Colon (tissue), 2 donors: Measurements from ENCODE around the gene TMEM139.
"Not testable (repeated sequence)": the region's sequence is repeated elsewhere in the genome, so short reads cannot be mapped to it uniquely, and the experiment has no call there.

Experiments used
- FAIRE-seq: peaks from 2 replicates; lab custom pipeline; 2012; peaks lifted over from hg19 to GRCh38; lab: Jason Lieb, UNC
- donor health status: control.
- donor health status: control.

TMEM139 gene

DNA sequence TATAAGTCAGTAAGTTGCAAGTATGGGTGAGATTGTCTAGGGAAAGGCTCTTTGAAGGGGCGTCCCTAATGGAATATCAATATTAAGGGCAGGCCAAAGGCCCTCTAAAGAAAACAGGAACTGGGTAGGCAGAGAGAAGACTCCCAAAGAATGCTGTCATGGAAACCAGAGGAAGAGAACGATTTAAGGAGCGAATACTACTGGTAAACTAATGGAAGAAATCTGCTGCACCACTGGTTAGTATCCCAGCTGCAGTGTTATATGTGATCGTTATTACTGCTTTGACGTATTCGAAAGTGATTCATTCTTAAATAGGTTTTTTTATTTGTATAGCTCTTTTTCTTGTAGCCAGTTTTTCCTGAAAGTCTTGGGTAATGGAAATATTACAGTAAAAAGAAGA, 4.7 kb downstream of the TMEM139 start:
- FAIRE-seq: no peak

DNA sequence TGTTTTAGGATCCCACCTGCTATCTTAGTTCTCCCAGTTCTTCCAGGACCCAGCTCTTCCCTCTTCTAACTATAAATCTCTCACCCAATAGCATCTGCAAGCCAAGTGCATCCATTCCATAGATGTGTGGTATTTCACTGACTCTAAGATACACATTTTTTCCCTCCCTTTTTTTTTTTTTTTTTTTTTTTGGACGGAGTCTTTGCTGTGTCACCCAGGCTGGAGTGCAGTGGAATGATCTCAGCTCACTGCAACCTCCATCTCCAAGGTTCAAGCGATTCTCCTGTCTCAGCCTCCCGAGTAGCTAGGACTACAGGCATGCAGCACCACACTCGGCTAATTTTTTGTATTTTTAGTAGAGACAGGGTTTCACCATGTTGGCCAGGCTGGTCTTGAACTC, 5.1 kb downstream of the TMEM139 start:
- FAIRE-seq: not testable (repeated sequence)

GRCh38 chr7:143290293-143290692, 5.5 kb downstream of the TMEM139 start:
- FAIRE-seq: no peak

- no peak for FAIRE-seq
Measured at GRCh38 chr7:143292876-143293275, 8.1 kb downstream of the TMEM139 start.

- no peak for FAIRE-seq
Measured at GRCh38 chr7:143295870-143296269, 11.1 kb downstream of the TMEM139 start.

GRCh38 chr7:143296686-143297085, 11.9 kb downstream of the TMEM139 start:
- no peak for FAIRE-seq

DNA sequence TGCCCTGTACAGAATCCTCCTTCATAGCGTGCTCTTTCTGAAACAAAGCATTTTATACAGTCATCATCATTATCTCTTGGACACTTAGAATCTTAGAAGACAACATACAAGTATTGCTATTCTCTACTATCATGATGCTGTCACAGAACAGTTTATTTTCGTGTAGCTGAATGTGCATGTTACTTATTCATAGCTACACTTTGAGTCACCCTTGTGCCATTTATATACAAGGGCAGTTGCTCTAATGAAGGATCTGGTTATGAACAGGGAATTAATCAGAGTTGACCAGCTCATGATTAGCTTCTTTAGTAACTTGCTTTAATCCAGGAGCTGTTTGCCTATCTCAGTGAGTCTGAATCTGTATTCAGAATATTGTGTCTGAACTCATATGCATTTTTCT, 14.6 kb downstream of the TMEM139 start:
- no peak for FAIRE-seq

DNA sequence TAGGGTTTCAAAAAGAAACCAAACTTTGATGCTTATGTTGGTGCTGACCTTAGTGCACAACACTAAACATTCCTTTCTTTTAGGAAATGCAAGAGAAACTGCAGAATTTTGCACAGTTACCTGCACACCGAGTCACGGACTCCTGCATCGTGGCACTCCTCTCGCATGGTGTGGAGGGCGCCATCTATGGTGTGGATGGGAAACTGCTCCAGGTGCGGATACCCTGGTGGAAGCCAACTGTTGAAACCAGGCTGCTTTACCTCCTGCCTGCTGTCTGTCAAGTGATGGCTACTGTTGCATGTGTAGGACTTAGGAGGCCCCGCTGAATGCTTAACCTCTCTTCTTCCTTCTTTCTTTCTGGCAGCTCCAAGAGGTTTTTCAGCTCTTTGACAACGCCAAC, 15.1 kb downstream of the TMEM139 start:
- FAIRE-seq: no peak

GRCh38 chr7:143300959-143301935, 16.5 kb downstream of the TMEM139 start:
- FAIRE-seq: no peak

- FAIRE-seq: no peak
Measured at GRCh38 chr7:143303733-143304132, 19.0 kb downstream of the TMEM139 start.

DNA sequence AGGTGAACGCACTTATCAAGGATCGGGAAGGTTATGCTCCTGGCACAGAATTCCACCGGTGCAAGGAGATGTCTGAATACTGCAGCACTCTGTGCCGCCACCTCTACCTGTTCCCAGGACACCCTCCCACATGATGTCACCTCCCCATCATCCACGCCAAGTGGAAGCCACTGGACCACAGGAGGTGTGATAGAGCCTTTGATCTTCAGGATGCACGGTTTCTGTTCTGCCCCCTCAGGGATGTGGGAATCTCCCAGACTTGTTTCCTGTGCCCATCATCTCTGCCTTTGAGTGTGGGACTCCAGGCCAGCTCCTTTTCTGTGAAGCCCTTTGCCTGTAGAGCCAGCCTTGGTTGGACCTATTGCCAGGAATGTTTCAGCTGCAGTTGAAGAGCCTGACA, 20.2 kb downstream of the TMEM139 start:
- no peak for FAIRE-seq

DNA sequence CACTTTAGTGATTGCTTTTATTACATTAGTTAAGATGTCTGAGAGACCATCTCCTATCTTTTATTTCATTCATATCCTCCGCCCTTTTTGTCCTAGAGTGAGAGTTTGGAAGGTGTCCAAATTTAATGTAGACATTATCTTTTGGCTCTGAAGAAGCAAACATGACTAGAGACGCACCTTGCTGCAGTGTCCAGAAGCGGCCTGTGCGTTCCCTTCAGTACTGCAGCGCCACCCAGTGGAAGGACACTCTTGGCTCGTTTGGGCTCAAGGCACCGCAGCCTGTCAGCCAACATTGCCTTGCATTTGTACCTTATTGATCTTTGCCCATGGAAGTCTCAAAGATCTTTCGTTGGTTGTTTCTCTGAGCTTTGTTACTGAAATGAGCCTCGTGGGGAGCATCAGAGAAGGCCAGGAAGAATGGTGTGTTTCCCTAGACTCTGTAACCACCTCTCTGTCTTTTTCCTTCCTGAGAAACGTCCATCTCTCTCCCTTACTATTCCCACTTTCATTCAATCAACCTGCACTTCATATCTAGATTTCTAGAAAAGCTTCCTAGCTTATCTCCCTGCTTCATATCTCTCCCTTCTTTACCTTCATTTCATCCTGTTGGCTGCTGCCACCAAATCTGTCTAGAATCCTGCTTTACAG, 20.8 kb downstream of the TMEM139 start:
- no peak for FAIRE-seq

- no peak for FAIRE-seq
Measured at GRCh38 chr7:143308632-143309031, 23.9 kb downstream of the TMEM139 start.

DNA sequence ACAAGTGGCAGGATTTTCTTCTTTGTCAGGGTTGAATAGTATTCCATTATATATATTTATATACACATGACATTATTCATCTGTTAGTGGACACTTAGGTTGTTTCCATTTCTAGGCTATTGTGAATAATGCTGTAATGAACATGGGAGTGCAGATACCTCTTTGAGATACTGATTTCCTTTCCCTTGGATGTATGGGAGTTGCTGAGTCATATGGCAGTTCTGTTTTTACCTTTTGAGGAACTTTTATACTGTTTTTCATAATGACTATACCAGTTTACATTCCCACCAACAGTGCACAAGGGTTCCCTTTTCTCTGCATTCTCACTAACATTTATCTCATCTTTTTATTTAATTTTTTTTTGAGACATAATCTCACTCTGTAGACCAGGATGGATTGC, 29.4 kb downstream of the TMEM139 start:
- FAIRE-seq: no peak

- FAIRE-seq: no peak
Measured at GRCh38 chr7:143315776-143316175, 31.0 kb downstream of the TMEM139 start, which contains the start of gene CLCN1. CLCN1 (plus strand) TSS chr7:143316111; CDS start chr7:143316213, 102 bp downstream.

DNA sequence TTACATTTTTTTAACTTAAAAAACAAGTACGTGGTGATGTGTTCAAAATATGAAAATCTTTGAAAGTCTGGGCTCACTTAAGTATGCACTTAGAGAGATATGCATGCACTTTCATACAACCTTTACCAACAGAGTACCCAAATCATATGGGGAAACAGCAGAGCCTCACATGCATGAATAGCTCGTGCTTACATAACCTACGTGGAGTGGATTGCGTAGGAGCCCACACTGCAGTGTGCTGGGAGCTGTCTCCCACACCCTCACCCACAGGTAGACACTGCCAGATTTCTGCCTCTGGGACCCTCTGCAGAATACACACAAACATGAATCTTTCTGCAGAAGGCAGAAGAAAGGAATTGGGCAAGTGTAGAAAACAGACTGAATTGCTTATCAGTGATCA, 31.7 kb downstream of the TMEM139 start:
- no peak for FAIRE-seq

DNA sequence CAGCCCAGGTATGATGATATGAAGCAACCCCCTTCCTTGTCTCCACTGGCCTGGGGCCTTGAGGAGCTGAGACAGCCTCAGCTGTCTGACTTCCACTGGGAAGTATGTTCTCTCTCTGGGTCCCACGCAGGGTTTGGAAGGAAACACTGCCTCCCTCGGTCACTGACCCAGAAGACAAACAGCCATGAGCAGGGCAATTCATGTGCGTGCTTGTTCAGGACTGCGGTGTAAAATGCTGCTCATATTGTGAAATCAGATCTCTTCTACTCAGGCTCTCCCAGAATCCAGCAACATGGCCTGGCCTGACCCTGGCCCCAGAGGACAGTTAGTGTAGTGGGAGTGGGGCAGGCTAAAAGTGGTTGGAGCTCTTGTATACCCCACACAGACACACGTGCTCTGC, 33.9 kb downstream of the TMEM139 start:
- FAIRE-seq: no peak

- no peak for FAIRE-seq
Measured at GRCh38 chr7:143320620-143321019, 35.9 kb downstream of the TMEM139 start.

- no peak for FAIRE-seq
Measured at GRCh38 chr7:143321242-143321641, 36.5 kb downstream of the TMEM139 start.

GRCh38 chr7:143321734-143322133, 37.0 kb downstream of the TMEM139 start:
- no peak for FAIRE-seq

GRCh38 chr7:143322760-143323633, 38.2 kb downstream of the TMEM139 start:
- no peak for FAIRE-seq

DNA sequence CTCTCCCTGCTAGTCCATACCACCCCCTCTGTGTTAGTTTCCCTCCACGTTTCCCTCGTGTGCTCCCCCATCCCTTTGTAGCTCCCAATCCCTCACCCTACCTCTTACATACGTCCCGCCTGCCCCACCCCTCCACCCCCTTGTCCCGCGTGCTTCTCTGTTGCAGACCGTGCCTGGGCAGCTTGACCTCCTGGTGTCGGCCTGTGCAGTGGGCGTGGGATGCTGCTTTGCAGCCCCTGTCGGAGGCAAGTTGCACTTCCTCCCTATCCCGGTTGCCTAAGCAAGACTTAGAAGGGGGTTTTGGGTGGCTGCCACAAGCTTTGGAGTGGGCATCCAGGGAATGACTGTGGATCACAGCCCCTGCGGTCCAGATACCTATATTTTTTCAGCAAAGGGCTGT, 38.9 kb downstream of the TMEM139 start:
- FAIRE-seq: no peak
